WERI-Rb-1 (cell line): Measurements from ENCODE around the gene HIGD1A.

Experiments
- DNase-seq: peaks from one replicate; pipeline ENCODE4 v3.0.0-alpha.2; 2020
- H3K27ac ChIP-seq: fragments of 250-450 bp; sonication (Bioruptor Pico); 2 replicates; pipeline ENCODE4 v1.5.1; 2020; ENCODE audit warnings: mild to moderate bottlenecking, moderate library complexity
- H3K27me3 ChIP-seq: fragments of 250-450 bp; sonication (Bioruptor Pico); 2 replicates; pipeline ENCODE4 v1.5.1; 2021; ENCODE audit warnings: mild to moderate bottlenecking, low read depth, moderate library complexity; ENCODE audit not compliant: insufficient read depth, severe bottlenecking
- H3K36me3 ChIP-seq: fragments of 250-450 bp; sonication (Bioruptor Pico); 2 replicates; pipeline ENCODE4 v1.5.1; 2020; ENCODE audit warnings: mild to moderate bottlenecking, moderate library complexity
- H3K4me3 ChIP-seq: 2 replicates; pipeline ENCODE4 v1.5.1; 2011; ENCODE audit warnings: low read depth, mild to moderate bottlenecking, control low read depth, low read length
- H3K9me3 ChIP-seq: fragments of 250-450 bp; sonication (Bioruptor Pico); 2 replicates; pipeline ENCODE4 v1.5.1; 2021; ENCODE audit warnings: mild to moderate bottlenecking, moderate library complexity; ENCODE audit not compliant: severe bottlenecking
- CTCF ChIP-seq: IDR thresholded peaks from 2 replicates; pipeline ENCODE4 v1.5.1; 2011; ENCODE audit warnings: low read depth, mild to moderate bottlenecking, control low read depth, inconsistent platforms, low read length

The HIGD1A gene

GRCh38 chr3:42795621-42796181 lies 8.6 kb downstream of the HIGD1A start:
- Histone ChIP-seq H3K9me3 (no peaks in the 10 kb centered on the region), H3K27me3 (no peaks in the 10 kb centered on the region), H3K27ac (no peak overlapping the region), H3K36me3 (peaks cover 13% of the 10 kb centered on the region), H3K4me3 (no peak overlapping the region)
- TF ChIP-seq CTCF: no peak
- no peak for DNase-seq

- H3K27me3 ChIP-seq: no peaks in the 10 kb centered on the region
- no peak overlapping the region for H3K4me3 ChIP-seq
- H3K36me3 ChIP-seq: peaks cover 45% of the 10 kb centered on the region
- H3K9me3 ChIP-seq: no peaks in the 10 kb centered on the region
- DNase-seq: no peak
- H3K27ac ChIP-seq: no peak overlapping the region
- TF ChIP-seq CTCF: no peak
Observed at GRCh38 chr3:42790714-42791229, 13.5 kb downstream of the HIGD1A start.

GRCh38 chr3:42786631-42787030 lies 17.7 kb downstream of the HIGD1A start:
- Histone ChIP-seq H3K27me3 (no peaks in the 10 kb centered on the region), H3K27ac (no peak overlapping the region), H3K9me3 (no peaks in the 10 kb centered on the region), H3K4me3 (no peak overlapping the region), H3K36me3 (peaks cover 58% of the 10 kb centered on the region)
- TF ChIP-seq CTCF: no peak
- no peak for DNase-seq

GRCh38 chr3:42786212-42786611 lies 18.1 kb downstream of the HIGD1A start:
- DNase-seq: no peak
- no peaks in the 10 kb centered on the region for H3K9me3 ChIP-seq
- no peak for TF ChIP-seq CTCF
- no peak overlapping the region for H3K27ac ChIP-seq
- peaks cover 58% of the 10 kb centered on the region for H3K36me3 ChIP-seq
- no peaks in the 10 kb centered on the region for H3K27me3 ChIP-seq
- no peak overlapping the region for H3K4me3 ChIP-seq

GRCh38 chr3:42780892-42781700 lies 23.2 kb downstream of the HIGD1A start:
- no peak overlapping the region for H3K4me3 ChIP-seq
- peak; percentile 35; the same call in 1 of the 2 replicates for TF ChIP-seq CTCF
- no peak overlapping the region; the same call in 1 of the 2 replicates for H3K27ac ChIP-seq
- H3K27me3 ChIP-seq: no peaks in the 10 kb centered on the region
- peaks cover 29% of the 10 kb centered on the region for H3K36me3 ChIP-seq
- DNase-seq: no peak
- H3K9me3 ChIP-seq: no peaks in the 10 kb centered on the region
